Smooth muscle cell (in vitro differentiated cells): ENCODE data around the gene IBTK. TPM values are rescaled to one million over a fixed set of nuclear protein-coding genes. Genes with fewer than 3 reads are reported as not detected.

ENCODE experiments used
- DNase-seq: peaks from one replicate; lab custom pipeline; 2025; ENCODE audit not compliant: unreplicated experiment; lab: John Stamatoyannopoulos, UW
- H2AFZ ChIP-seq: fragments of 200-600 bp; sonication (generic); 2 replicates; pipeline ENCODE4 v1.6.0; 2016; ENCODE audit warnings: antibody characterized with exemption, low read depth, mild to moderate bottlenecking
- H3F3A ChIP-seq: fragments of 200-600 bp; sonication (generic); 2 replicates; pipeline ENCODE4 v1.6.0; 2017; ENCODE audit warnings: antibody characterized with exemption, low read depth
- H3K27ac ChIP-seq: fragments of 200-600 bp; sonication (generic); 2 replicates; pipeline ENCODE4 v1.5.1; 2016; ENCODE audit warnings: low read depth, mild to moderate bottlenecking
- H3K27me3 ChIP-seq: fragments of 200-600 bp; sonication (generic); 2 replicates; pipeline ENCODE4 v1.6.1; 2016; ENCODE audit warnings: low read depth, mild to moderate bottlenecking
- H3K36me3 ChIP-seq: fragments of 200-600 bp; sonication (generic); 2 replicates; pipeline ENCODE4 v1.5.1; 2016; ENCODE audit warnings: low read depth
- H3K4me1 ChIP-seq: fragments of 200-600 bp; sonication (generic); 2 replicates; pipeline ENCODE4 v1.5.1; 2016; ENCODE audit warnings: low read depth
- H3K4me2 ChIP-seq: fragments of 200-600 bp; sonication (generic); 2 replicates; pipeline ENCODE4 v1.6.0; 2016; ENCODE audit warnings: mild to moderate bottlenecking
- H3K4me3 ChIP-seq: fragments of 200-600 bp; sonication (generic); 2 replicates; pipeline ENCODE4 v1.5.1; 2016; ENCODE audit warnings: mild to moderate bottlenecking
- H3K79me2 ChIP-seq: fragments of 200-600 bp; sonication (generic); 2 replicates; pipeline ENCODE4 v1.6.0; 2016; ENCODE audit warnings: low read depth, mild to moderate bottlenecking
- H3K9ac ChIP-seq: fragments of 200-600 bp; sonication (generic); 2 replicates; pipeline ENCODE4 v1.6.0; 2016; ENCODE audit warnings: low read depth
- H3K9me3 ChIP-seq: fragments of 200-600 bp; sonication (generic); replicated peaks from 2 replicates; pipeline ENCODE4 v1.5.1; 2016; ENCODE audit warnings: low read depth
- H4K20me1 ChIP-seq: fragments of 200-600 bp; sonication (generic); 2 replicates; pipeline ENCODE4 v1.6.0; 2016; ENCODE audit warnings: low read depth
- CTCF ChIP-seq: fragments of 200-600 bp; sonication (generic); IDR thresholded peaks from 2 replicates; pipeline ENCODE4 v1.5.1; 2017; ENCODE audit warnings: borderline replicate concordance, mild to moderate bottlenecking, antibody characterized with exemption; ENCODE audit not compliant: insufficient read depth, poor library complexity, severe bottlenecking
- WGBS: methylation state at CpG from one replicate; pipeline ENCODE4 v1.1.7; 2016; ENCODE audit warnings: low lambda C conversion rate; 5-methylcytosine and 5-hydroxymethylcytosine counted together
- polyA plus RNA-seq: library from polyadenylated mRNA; unstranded; fragments of >200 nt; fragmentation: Nextera tagmentation; extraction: Ambion mirVana; gene quantifications from 2 replicates; pipeline ENCODE4 v1.2.1, GENCODE V29; 2016
- total RNA-seq: library from RNA; depleted of rRNA; stranded (reverse); fragments of >200 nt; gene quantifications from 2 replicates; pipeline ENCODE4 v1.2.3, GENCODE V29; 2014

The IBTK gene
- total and polyA plus RNA-seq, 2 experiments from 2014 or later, result 21.6 to 50.7 TPM

GRCh38 chr6:82145926-82146452 lies 101.6 kb downstream of the IBTK start:
- Histone ChIP-seq H3K4me3 (no peak overlapping the region), H3K4me2 (no peak overlapping the region), H3K4me1 (peaks cover 14% of the 10 kb centered on the region), H2AFZ (no peak overlapping the region), H3F3A (peaks cover 6% of the 10 kb centered on the region), H3K79me2 (no peaks in the 10 kb centered on the region), H3K27me3 (no peaks in the 10 kb centered on the region), H3K36me3 (no peaks in the 10 kb centered on the region), H3K9ac (no peak overlapping the region), H3K27ac (peak overlapping the region; percentile 97), H4K20me1 (no peaks in the 10 kb centered on the region), H3K9me3 (no peaks in the 10 kb centered on the region)
- DNase-seq, result no peak
- no peak for TF ChIP-seq CTCF

GRCh38 chr6:82144852-82145340 lies 102.6 kb downstream of the IBTK start:
- Histone ChIP-seq H3K79me2 (no peaks in the 10 kb centered on the region), H3K9ac (peak overlapping the region; percentile 59)
- WGBS, result 3% methylated on average over 5 of the region's 5 CpGs

GRCh38 chr6:82144007-82144851 lies 103.3 kb downstream of the IBTK start:
- Histone ChIP-seq H3K36me3 (no peaks in the 10 kb centered on the region), H3K79me2 (no peaks in the 10 kb centered on the region), H3K9me3 (no peaks in the 10 kb centered on the region), H3K4me1 (peaks cover 14% of the 10 kb centered on the region), H4K20me1 (no peaks in the 10 kb centered on the region), H3F3A (peaks cover 6% of the 10 kb centered on the region), H3K4me3 (peak overlapping the region; percentile 1), H2AFZ (no peak overlapping the region), H3K27ac (peak overlapping the region; percentile 97), H3K27me3 (no peaks in the 10 kb centered on the region), H3K9ac (peak overlapping the region; percentile 77), H3K4me2 (peak overlapping the region; percentile 75)
- WGBS, result 11% methylated on average over 8 of the region's 8 CpGs
- no peak for DNase-seq
- no peak for TF ChIP-seq CTCF

More at GRCh38 chr6:82144852-82145340, 102.6 kb downstream of the IBTK start:
- TF ChIP-seq CTCF, result no peak
- peak overlapping the region; percentile 75 for H3K4me2 ChIP-seq
- H3K9me3 ChIP-seq, result no peaks in the 10 kb centered on the region
- H3K4me1 ChIP-seq, result peaks cover 14% of the 10 kb centered on the region
- H3F3A ChIP-seq, result peaks cover 6% of the 10 kb centered on the region
- no peaks in the 10 kb centered on the region for H4K20me1 ChIP-seq
- peak overlapping the region; percentile 10 for H3K4me3 ChIP-seq
- H3K27ac ChIP-seq, result peak overlapping the region; percentile 97
- no peaks in the 10 kb centered on the region for H3K36me3 ChIP-seq
- no peaks in the 10 kb centered on the region for H3K27me3 ChIP-seq
- DNase-seq, result no peak
- H2AFZ ChIP-seq, result peak overlapping the region; percentile 64
